Neutrophil (primary cell): ENCODE measurements around the gene ASMT.

Experiments used
- H3K27ac ChIP-seq: fragments of 200-600 bp; sonication (generic); 2 replicates; pipeline ENCODE4 v1.5.1; 2016; ENCODE audit warnings: mild to moderate bottlenecking, moderate library complexity
- H3K27me3 ChIP-seq: fragments of 200-600 bp; sonication (generic); 2 replicates; pipeline ENCODE4 v1.6.0; 2016; ENCODE audit warnings: mild to moderate bottlenecking
- H3K36me3 ChIP-seq: fragments of 200-600 bp; sonication (generic); 2 replicates; pipeline ENCODE4 v1.5.1; 2017
- H3K4me1 ChIP-seq, 2 experiments: fragments of 200-600 bp in 1 of 2; sonication (generic) in 1 of 2; 1 replicate in 1 of 2; 2 replicates in 1 of 2; pipeline versions ENCODE4 v1.5.1 to v1.6.1; 2013 to 2016; ENCODE audit warnings: low read depth in 1 of 2, low read length in 1 of 2, mild to moderate bottlenecking in 1 of 2, moderate library complexity in 1 of 2; ENCODE audit not compliant: control insufficient read depth in 1 of 2, insufficient read depth in 1 of 2
- H3K4me3 ChIP-seq, 2 experiments: fragments of 200-600 bp in 1 of 2; sonication (generic) in 1 of 2; 1 replicate in 1 of 2; 2 replicates in 1 of 2; pipeline ENCODE4 v1.5.1; 2013 to 2016; ENCODE audit warnings: low read depth in 1 of 2, low read length in 1 of 2, mild to moderate bottlenecking in 1 of 2, moderate library complexity in 1 of 2
- H3K9me3 ChIP-seq: fragments of 200-600 bp; sonication (generic); 2 replicates; pipeline ENCODE4 v1.5.1; 2016
- TF ChIP-seq, protein P1 (sequence below): fragments of 200-600 bp; sonication (generic); IDR thresholded peaks from 2 replicates; pipeline ENCODE4 v1.5.1; 2016; ENCODE audit warnings: antibody characterized with exemption

ASMT gene

DNA sequence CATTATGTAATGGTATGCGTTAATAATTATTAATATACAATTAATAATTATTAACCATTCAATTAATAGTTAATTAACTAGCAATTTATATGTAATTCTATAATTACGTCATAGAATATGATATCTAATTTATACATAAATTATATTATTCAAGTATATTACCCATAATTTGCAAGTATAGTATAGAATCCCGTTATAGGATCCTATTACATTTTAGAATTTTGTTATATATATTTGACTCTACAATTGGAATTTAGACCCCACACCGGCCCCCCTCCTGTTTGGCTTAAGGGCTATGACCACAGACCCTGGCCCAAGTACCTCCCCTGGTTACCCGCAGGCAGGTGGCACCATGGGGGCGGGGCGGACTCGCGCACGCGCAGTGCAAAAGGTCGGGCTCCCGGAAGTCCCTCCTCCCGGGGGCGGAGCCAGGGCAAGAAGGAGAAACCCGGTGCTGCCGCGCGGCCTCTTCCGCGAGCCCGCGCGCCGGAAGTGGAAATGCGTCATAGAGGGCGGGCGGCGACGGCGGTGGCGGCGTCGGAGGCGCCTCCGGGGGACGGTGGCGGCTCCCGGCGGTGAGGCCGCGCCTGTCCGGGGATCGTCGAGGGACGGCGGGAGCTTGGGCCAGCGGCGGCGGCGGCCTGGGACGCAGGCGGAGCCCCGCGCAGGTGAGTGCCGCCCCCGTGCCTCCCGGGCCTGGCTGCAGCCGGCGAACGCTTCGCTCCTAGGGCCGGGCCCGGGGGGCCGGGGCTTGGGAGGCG, 23.6 kb upstream of the ASMT start, which contains the start of gene AKAP17A:
TSS of gene AKAP17A (plus strand) at position 503 of the 761 bp plus-strand sequence. CDS start 1,859 bp downstream, outside the sequence.
- peaks cover 20 to 21% of the 10 kb centered on the region in 2 experiments for H3K4me1 ChIP-seq
- H3K36me3 ChIP-seq: peaks cover 32% of the 10 kb centered on the region
- H3K4me3 ChIP-seq: peak within 1 kb of the TSS; percentile 63 to 76
- TF ChIP-seq, protein P1, sequence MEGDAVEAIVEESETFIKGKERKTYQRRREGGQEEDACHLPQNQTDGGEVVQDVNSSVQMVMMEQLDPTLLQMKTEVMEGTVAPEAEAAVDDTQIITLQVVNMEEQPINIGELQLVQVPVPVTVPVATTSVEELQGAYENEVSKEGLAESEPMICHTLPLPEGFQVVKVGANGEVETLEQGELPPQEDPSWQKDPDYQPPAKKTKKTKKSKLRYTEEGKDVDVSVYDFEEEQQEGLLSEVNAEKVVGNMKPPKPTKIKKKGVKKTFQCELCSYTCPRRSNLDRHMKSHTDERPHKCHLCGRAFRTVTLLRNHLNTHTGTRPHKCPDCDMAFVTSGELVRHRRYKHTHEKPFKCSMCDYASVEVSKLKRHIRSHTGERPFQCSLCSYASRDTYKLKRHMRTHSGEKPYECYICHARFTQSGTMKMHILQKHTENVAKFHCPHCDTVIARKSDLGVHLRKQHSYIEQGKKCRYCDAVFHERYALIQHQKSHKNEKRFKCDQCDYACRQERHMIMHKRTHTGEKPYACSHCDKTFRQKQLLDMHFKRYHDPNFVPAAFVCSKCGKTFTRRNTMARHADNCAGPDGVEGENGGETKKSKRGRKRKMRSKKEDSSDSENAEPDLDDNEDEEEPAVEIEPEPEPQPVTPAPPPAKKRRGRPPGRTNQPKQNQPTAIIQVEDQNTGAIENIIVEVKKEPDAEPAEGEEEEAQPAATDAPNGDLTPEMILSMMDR: peak; percentile 64
- H3K27ac ChIP-seq: peak within 1 kb of the TSS; percentile 95
- no peaks in the 10 kb centered on the region for H3K9me3 ChIP-seq
- no peaks in the 10 kb centered on the region for H3K27me3 ChIP-seq

DNA sequence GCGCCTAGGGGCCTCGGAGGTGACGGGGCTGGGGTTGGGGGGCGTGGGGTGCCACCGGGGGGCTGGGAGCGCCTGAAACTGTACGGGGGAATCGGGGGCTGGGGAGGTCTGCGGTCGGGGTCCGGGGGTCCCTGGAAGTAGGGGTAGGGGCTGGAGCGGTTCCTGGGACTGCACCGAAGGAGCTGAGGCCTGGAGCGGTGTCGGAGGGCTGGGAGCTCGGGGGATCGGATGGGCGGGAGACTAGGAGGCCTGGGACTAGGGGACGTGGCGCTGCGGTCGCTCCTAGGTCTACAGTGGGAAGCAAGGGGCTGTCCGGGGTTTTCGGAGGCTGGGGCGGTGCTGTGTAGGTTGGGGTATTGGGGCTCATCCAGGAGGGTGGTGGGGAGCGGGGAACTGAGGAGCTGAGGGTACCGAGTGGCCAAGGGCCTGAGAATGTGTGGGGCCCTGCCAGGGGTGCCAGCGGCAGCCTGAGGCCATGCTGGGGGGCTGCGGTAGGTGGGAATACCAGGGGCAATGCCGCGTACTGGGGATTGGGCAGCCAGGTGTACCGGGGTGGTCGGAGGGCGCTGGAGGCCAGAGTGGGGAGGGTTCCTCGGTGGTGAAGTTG, 22.9 kb upstream of the ASMT start:
- TF ChIP-seq, protein P1: no peak
- Histone ChIP-seq H3K27me3 (no peaks in the 10 kb centered on the region), H3K4me1 (peaks cover 20 to 21% of the 10 kb centered on the region in 2 experiments), H3K4me3 (peak overlapping the region; percentile 63 to 76), H3K27ac (peak overlapping the region; percentile 95), H3K9me3 (no peaks in the 10 kb centered on the region), H3K36me3 (peaks cover 37% of the 10 kb centered on the region)

DNA sequence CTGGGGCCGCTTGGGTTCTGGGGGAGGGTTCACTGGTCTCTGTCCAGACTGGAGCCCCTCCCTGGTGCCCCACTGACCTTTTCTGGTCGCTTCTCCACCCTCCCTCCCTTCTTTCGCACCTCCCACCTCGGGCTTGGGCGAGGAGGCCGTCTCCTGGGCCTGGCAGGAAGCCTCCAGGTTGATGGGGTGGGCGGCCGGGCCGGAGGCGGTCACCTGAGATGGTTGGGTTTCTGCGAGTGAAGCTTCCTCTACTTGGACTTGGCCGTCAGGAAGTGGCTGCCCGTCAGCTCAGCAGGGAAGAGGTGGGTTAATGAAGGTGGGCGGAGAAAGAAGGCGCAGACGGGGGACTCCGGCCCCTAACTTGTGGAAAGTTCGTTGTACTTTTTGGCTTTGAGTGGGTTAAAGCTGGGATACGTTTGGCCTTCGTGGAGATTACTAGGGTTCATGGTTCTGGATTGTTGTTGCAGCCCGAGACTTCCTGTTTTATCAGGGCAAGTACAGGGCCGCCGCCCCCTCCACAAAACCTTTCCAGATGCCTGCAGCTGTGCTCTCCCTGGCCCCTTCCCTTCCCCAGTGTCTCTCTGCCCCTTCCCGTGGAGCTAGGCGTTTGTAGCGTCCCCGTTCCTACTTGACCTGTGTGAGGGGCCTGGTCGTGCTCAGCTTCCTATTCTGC, 22.3 kb upstream of the ASMT start:
- Histone ChIP-seq H3K4me1 (peaks cover 20 to 21% of the 10 kb centered on the region in 2 experiments), H3K36me3 (peaks cover 43% of the 10 kb centered on the region), H3K4me3 (peak overlapping the region; percentile 63 to 76), H3K9me3 (no peaks in the 10 kb centered on the region), H3K27ac (peak overlapping the region; percentile 95), H3K27me3 (no peaks in the 10 kb centered on the region)
- TF ChIP-seq, protein P1: no peak

DNA sequence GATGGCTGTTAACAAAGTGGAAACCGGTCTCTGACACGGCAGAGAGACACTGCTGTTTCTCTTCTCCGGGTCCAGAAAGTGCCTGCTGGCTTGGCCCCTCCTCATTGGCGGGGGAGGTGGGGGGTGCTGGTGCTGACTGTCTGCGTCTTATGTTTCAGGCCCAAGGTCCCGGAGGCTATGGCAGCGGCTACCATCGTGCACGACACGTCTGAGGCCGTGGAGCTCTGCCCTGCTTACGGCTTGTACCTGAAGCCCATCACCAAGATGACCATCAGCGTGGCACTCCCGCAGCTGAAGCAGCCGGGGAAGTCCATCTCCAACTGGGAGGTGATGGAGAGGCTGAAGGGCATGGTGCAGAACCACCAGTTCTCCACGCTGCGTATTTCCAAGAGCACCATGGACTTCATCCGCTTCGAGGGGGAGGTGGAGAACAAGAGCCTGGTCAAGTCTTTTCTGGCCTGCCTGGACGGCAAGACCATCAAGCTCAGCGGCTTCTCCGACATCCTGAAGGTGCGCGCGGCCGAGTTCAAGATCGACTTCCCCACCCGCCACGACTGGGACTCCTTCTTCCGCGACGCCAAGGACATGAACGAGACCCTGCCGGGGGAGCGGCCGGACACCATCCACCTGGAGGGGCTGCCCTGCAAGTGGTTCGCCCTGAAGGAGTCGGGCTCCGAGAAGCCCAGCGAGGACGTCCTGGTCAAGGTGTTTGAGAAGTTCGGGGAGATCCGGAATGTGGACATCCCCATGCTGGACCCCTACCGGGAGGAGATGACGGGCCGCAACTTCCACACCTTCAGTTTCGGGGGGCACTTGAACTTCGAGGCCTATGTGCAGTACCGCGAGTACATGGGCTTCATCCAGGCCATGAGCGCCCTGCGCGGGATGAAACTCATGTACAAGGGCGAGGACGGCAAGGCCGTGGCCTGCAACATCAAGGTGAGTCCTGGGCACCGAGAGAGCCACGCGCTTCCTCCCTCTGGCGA, 21.3 kb upstream of the ASMT start:
- Histone ChIP-seq H3K9me3 (no peaks in the 10 kb centered on the region), H3K27me3 (no peaks in the 10 kb centered on the region), H3K4me1 (peaks cover 20 to 21% of the 10 kb centered on the region in 2 experiments), H3K4me3 (peak overlapping the region; percentile 63 to 76), H3K36me3 (peaks cover 53% of the 10 kb centered on the region), H3K27ac (peak overlapping the region; percentile 95)
- TF ChIP-seq, protein P1: no peak

DNA sequence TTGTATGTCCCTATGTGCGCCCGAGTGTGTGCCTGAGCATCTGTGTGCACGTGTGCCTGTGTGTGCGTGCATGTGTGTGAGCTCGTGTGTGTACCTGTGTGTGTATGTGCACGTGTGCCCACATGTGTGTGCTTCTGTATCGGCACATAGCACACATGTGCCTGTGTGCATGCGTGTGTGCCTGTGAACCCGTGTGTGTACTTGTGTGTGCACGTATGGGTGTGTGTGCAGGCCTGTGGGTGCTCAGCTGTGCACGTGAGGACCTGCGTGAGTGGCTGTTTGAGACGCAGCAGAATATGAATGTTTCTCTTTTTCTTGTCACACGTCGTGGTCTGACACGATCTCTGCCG, 19.2 kb upstream of the ASMT start:
- peaks cover 74% of the 10 kb centered on the region for H3K36me3 ChIP-seq
- no peaks in the 10 kb centered on the region for H3K27me3 ChIP-seq
- H3K27ac ChIP-seq: no peak overlapping the region
- H3K4me3 ChIP-seq: no peak overlapping the region
- TF ChIP-seq, protein P1: no peak
- H3K4me1 ChIP-seq: peaks cover 20 to 21% of the 10 kb centered on the region in 2 experiments
- H3K9me3 ChIP-seq: no peaks in the 10 kb centered on the region
